Measurements from ENCODE around the gene LGMN. TPM values are rescaled to one million over a fixed set of nuclear protein-coding genes. Genes with fewer than 3 reads are reported as not detected.

Gene LGMN
- total and polyA plus RNA-seq, 2 of the 13 experiments (the other 11 are each of a cell fraction or from before 2014, with no cell fraction given): 28.9 to 76.4 TPM

GRCh38 chr14:92748259-92749016 lies at the start of gene LGMN (continued):
- TF ChIP-seq AHDC1 (CRISPR knock-in tag; IDR thresholded peaks at IDR 0.05; ENCODE audit: borderline replicate concordance): no peak
- no peak for TF ChIP-seq ZHX1 (CRISPR knock-in tag; IDR thresholded peaks at IDR 0.05; ENCODE audit: low read depth)
- TF ChIP-seq ZNF18 (CRISPR knock-in tag; IDR thresholded peaks at IDR 0.05; ENCODE audit: insufficient replicate concordance): no peak
- TF ChIP-seq IRF9 (CRISPR knock-in tag; IDR thresholded peaks at IDR 0.05; ENCODE audit: borderline replicate concordance): peak; percentile 73
- no peak for TF ChIP-seq ZBTB20 (CRISPR knock-in tag; IDR thresholded peaks at IDR 0.05; ENCODE audit: borderline replicate concordance, low read depth)
- TF ChIP-seq MXD3 (CRISPR knock-in tag; IDR thresholded peaks at IDR 0.05): peak; percentile 93
- TF ChIP-seq ZNF160 (CRISPR knock-in tag; IDR thresholded peaks at IDR 0.05): peak; percentile 82
- TF ChIP-seq ZNF251 (CRISPR knock-in tag; IDR thresholded peaks at IDR 0.05): no peak
- peak; percentile 71; the same call in 1 of the 2 replicates for TF ChIP-seq ZSCAN31 (CRISPR knock-in tag; IDR thresholded peaks at IDR 0.05; ENCODE audit: low read depth)
- TF ChIP-seq THAP9 (CRISPR knock-in tag; IDR thresholded peaks at IDR 0.05; ENCODE audit: borderline replicate concordance): peak; percentile 71; the same call in 1 of the 2 replicates
- peak; percentile 27; the same call in 1 of the 2 replicates for TF ChIP-seq YEATS4 (CRISPR knock-in tag; IDR thresholded peaks at IDR 0.05; ENCODE audit: borderline replicate concordance)
